A673 (cell line): Measurements from ENCODE around the gene APLP2. TPM values are rescaled to one million over a fixed set of nuclear protein-coding genes. Genes with fewer than 3 reads are reported as not detected.

ENCODE experiments used
- BruUV-seq: library from RNA; stranded (reverse); fragments of 400-500 nt; replicated peaks from 2 replicates; lab custom pipeline; 2021; lab: Mats Ljungman, UMichigan
- CTCF ChIA-PET: fragments of 300-600 bp; sonication (Branson Sonifier 250); formaldehyde crosslinking; loops from one replicate; lab custom pipeline; 2022; ENCODE audit warnings: antibody characterized with exemption; lab: Charles Lee
- POLR2A ChIA-PET: fragments of 300-600 bp; sonication (Branson Sonifier 250); formaldehyde crosslinking; loops from one replicate; lab custom pipeline; 2022; ENCODE audit warnings: antibody characterized with exemption; ENCODE audit not compliant: low non-redundant PET; lab: Charles Lee
- DNase-seq: peaks from one replicate; pipeline ENCODE4 v3.0.0-alpha.2; 2015; ENCODE audit warnings: low spot score
- H3K27ac ChIP-seq: fragments of 200-600 bp; sonication (generic); 2 replicates; pipeline ENCODE4 v1.5.1; 2016; ENCODE audit warnings: mixed run types, low read depth, mild to moderate bottlenecking, mixed read lengths, antibody characterized with exemption, low read length; ENCODE audit not compliant: poor library complexity, severe bottlenecking
- H3K27me3 ChIP-seq: fragments of 200-600 bp; sonication (generic); replicated peaks from 2 replicates; pipeline ENCODE4 v1.6.1; 2017; ENCODE audit warnings: mixed run types, low read depth, mild to moderate bottlenecking, mixed read lengths, antibody characterized with exemption, low read length; ENCODE audit not compliant: insufficient read depth, poor library complexity
- H3K36me3 ChIP-seq: fragments of 200-600 bp; sonication (generic); 2 replicates; pipeline ENCODE4 v1.6.1; 2016; ENCODE audit warnings: mixed run types, mild to moderate bottlenecking, mixed read lengths, antibody characterized with exemption, low read length; ENCODE audit not compliant: insufficient read depth, poor library complexity, severe bottlenecking
- H3K4me1 ChIP-seq: fragments of 200-600 bp; sonication (generic); 2 replicates; pipeline ENCODE4 v1.6.1; 2017; ENCODE audit warnings: mixed run types, mild to moderate bottlenecking, mixed read lengths, antibody characterized with exemption, low read length; ENCODE audit not compliant: insufficient read depth, poor library complexity, severe bottlenecking
- H3K4me3 ChIP-seq: fragments of 200-600 bp; sonication (generic); 2 replicates; pipeline ENCODE4 v1.5.1; 2016; ENCODE audit warnings: low read depth, mixed run types, mild to moderate bottlenecking, mixed read lengths, low read length; ENCODE audit not compliant: poor library complexity, severe bottlenecking
- H3K9me3 ChIP-seq: fragments of 200-600 bp; sonication (generic); 2 replicates; pipeline ENCODE4 v1.6.1; 2016; ENCODE audit warnings: mixed run types, low read depth, mild to moderate bottlenecking, mixed read lengths, antibody characterized with exemption, low read length; ENCODE audit not compliant: poor library complexity, severe bottlenecking
- EZH2 ChIP-seq: fragments of 200-600 bp; sonication (generic); IDR thresholded peaks from 2 replicates; pipeline ENCODE4 v1.6.1; 2017; ENCODE audit warnings: borderline replicate concordance, low read depth, mild to moderate bottlenecking, mixed read lengths, antibody characterized with exemption, low read length; ENCODE audit not compliant: poor library complexity, severe bottlenecking
- intact Hi-C: fragments of 100-400 bp; cut with micrococcal nuclease; formaldehyde crosslinking; loops from one replicate; pipeline ENCODE4 v1.10.0; 2022; ENCODE audit not compliant: unreplicated experiment
- total RNA-seq: library from RNA; stranded (reverse); gene quantifications from 2 replicates; pipeline ENCODE4 v1.2.3, GENCODE V29; 2021
- TF ChIP-seq, protein P1 (sequence below): fragments of 300-800, 200-600 bp; sonication (generic); conservative IDR thresholded peaks from 2 replicates; pipeline ENCODE4 v1.5.1; 2017; ENCODE audit warnings: low read depth, mild to moderate bottlenecking, antibody characterized with exemption, low read length, moderate library complexity, mixed read lengths

Gene APLP2
- total RNA-seq, 1 experiment from 2014 or later = 175 TPM

GRCh38 chr11:130181295-130182272, 111.9 kb downstream of the APLP2 start:
- BruUV-seq = no TSS peak
- intact Hi-C loops = no loop called here
- no peak overlapping the region for H3K27ac ChIP-seq
- no peak for DNase-seq
- no peaks in the 10 kb centered on the region for H3K27me3 ChIP-seq
- ChIA-PET CTCF (no interaction called here), POLR2A (no interaction called here)
- no peaks in the 10 kb centered on the region for H3K4me1 ChIP-seq
- no peak for TF ChIP-seq EZH2
- TF ChIP-seq, protein P1, sequence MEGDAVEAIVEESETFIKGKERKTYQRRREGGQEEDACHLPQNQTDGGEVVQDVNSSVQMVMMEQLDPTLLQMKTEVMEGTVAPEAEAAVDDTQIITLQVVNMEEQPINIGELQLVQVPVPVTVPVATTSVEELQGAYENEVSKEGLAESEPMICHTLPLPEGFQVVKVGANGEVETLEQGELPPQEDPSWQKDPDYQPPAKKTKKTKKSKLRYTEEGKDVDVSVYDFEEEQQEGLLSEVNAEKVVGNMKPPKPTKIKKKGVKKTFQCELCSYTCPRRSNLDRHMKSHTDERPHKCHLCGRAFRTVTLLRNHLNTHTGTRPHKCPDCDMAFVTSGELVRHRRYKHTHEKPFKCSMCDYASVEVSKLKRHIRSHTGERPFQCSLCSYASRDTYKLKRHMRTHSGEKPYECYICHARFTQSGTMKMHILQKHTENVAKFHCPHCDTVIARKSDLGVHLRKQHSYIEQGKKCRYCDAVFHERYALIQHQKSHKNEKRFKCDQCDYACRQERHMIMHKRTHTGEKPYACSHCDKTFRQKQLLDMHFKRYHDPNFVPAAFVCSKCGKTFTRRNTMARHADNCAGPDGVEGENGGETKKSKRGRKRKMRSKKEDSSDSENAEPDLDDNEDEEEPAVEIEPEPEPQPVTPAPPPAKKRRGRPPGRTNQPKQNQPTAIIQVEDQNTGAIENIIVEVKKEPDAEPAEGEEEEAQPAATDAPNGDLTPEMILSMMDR = no peak
- no peaks in the 10 kb centered on the region for H3K36me3 ChIP-seq
- H3K4me3 ChIP-seq = no peak overlapping the region
- H3K9me3 ChIP-seq = no peaks in the 10 kb centered on the region

DNA sequence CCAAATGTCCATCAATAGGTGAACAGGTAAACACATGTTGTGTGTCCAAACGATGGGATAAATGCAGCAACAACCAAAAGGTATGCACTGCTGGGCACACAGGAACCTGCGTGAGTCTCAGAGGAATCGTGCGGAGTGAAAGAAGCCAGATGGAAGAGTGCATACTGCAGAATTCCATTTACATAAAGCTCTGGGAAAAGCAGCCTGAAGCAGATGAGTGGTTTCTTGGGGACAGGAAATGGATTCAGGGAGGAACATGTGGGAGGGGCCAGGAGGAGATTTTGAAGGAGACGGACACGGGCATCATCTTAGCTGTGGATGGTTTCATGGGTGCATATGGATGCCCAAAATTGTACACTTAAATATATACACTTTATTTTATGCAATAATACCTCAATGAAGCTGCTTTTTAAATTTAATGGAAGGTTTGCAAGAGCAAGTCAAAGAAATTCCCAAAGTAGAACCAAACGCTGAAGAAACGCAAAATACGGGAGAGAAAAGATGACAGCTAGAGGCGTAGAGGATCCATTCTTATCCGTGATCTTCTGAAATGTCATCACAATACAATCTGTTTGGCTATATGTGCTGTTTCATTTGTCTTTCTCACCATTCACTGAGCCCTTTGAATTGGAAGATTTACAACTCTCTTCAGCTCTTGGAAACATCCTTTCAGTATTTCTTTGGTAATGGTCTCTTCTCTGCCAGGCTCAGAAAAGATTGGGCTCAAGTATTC, 114.3 kb downstream of the APLP2 start:
- Histone ChIP-seq H3K9me3 (no peaks in the 10 kb centered on the region), H3K4me3 (no peak overlapping the region), H3K27me3 (no peaks in the 10 kb centered on the region), H3K4me1 (no peaks in the 10 kb centered on the region), H3K27ac (no peak overlapping the region), H3K36me3 (no peaks in the 10 kb centered on the region)
- ChIA-PET POLR2A (no interaction called here), CTCF (interaction anchor here (0.7 kb wide), 2 partner anchors 302 to 400 kb away, joined by 5 to 6 read pairs; no protein-coding TSS in a partner anchor)
- intact Hi-C loops = no loop called here
- DNase-seq = no peak
- BruUV-seq = no TSS peak
- TF ChIP-seq EZH2 = no peak
- TF ChIP-seq, protein P1 = no peak

GRCh38 chr11:130187096-130187495, 117.4 kb downstream of the APLP2 start:
- H3K9me3 ChIP-seq = no peaks in the 10 kb centered on the region
- H3K27me3 ChIP-seq = no peaks in the 10 kb centered on the region
- peaks cover 16% of the 10 kb centered on the region for H3K4me1 ChIP-seq
- intact Hi-C loops = no loop called here
- H3K36me3 ChIP-seq = no peaks in the 10 kb centered on the region
- BruUV-seq = no TSS peak
- ChIA-PET POLR2A (no interaction called here), CTCF (no interaction called here)
- no peak overlapping the region for H3K27ac ChIP-seq
- H3K4me3 ChIP-seq = no peak overlapping the region
- no peak for TF ChIP-seq EZH2
- TF ChIP-seq, protein P1 = no peak
- no peak for DNase-seq
